ENCODE results near the gene C1QTNF12. TPM values are rescaled to one million over a fixed set of nuclear protein-coding genes. Genes with fewer than 3 reads are reported as not detected.

Gene C1QTNF12
- total RNA-seq, 1 donor from 2014 or later: 2.6 TPM

DNA sequence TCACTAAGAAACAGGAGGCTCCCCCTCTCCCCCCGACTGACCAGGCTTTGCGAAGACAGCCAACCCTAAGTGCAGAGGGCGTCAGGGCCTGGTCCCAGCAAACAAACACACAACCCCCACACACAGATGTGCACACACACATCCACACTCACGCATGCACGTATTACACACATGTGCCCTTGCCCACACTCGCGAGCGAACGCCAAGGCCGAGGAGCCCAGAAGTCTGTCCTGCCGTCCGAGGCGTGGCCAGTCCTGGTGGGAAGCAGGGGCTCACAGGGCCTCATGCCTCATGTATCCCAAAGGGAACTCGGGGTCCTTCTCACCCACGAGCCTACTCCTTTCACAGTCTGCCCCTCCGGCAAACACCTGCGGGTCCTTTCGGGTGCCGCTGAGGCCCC is 16.8 kb downstream of the C1QTNF12 start:
- H3K27me3 ChIP-seq: no peaks in the 10 kb centered on the region
- peaks cover 39% of the 10 kb centered on the region for H3K36me3 ChIP-seq
- peaks cover 23% of the 10 kb centered on the region for H3K4me1 ChIP-seq
- no peak overlapping the region for H3K27ac ChIP-seq
- TF ChIP-seq, protein P1, sequence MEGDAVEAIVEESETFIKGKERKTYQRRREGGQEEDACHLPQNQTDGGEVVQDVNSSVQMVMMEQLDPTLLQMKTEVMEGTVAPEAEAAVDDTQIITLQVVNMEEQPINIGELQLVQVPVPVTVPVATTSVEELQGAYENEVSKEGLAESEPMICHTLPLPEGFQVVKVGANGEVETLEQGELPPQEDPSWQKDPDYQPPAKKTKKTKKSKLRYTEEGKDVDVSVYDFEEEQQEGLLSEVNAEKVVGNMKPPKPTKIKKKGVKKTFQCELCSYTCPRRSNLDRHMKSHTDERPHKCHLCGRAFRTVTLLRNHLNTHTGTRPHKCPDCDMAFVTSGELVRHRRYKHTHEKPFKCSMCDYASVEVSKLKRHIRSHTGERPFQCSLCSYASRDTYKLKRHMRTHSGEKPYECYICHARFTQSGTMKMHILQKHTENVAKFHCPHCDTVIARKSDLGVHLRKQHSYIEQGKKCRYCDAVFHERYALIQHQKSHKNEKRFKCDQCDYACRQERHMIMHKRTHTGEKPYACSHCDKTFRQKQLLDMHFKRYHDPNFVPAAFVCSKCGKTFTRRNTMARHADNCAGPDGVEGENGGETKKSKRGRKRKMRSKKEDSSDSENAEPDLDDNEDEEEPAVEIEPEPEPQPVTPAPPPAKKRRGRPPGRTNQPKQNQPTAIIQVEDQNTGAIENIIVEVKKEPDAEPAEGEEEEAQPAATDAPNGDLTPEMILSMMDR (IDR thresholded peaks at IDR 0.05): no peak
- DNase-seq (no peak), ATAC-seq (no peak)
- intact Hi-C loops (cut with DNase I): no loop called here
- peak overlapping the region; percentile 10 for H3K4me3 ChIP-seq
- no peaks in the 10 kb centered on the region for H3K9me3 ChIP-seq

DNA sequence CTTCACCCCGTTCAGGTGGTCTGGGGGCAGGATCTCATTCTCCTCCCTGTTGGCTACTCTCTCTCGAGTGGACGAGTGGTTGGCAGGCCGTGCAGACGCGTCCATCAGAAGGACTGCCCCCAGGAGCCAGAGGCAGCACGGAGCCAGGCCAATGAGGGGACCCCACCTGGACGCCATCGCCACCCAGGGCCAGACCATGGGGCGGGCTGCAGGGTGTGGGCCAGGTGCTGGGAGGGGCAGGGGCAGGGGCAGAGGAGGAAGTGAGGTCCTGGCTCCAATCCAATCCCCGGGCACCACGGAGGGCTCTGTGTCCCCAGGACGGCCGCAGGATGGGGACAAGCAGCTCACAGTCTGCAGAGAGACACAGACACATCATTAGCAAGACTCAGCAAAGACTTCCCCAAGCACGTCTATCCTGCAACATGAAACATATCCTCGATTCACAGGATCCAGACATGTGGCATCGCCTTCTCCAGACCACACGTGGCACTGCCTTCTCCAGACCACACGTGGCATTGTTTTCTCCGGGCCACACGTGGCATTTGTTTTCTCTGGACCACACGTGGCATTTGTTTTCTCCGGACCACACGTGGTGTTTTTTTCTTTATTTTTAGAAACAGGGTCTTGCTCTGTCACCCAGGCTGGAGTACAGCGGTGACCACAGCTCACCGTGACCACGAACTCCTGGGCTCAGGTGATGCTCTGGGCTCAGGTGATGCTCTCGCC is 17.8 kb downstream of the C1QTNF12 start:
- TF ChIP-seq, protein P1 (IDR thresholded peaks at IDR 0.05): no peak
- Histone ChIP-seq H3K36me3 (peaks cover 46% of the 10 kb centered on the region), H3K27ac (no peak overlapping the region), H3K4me1 (peaks cover 23% of the 10 kb centered on the region), H3K27me3 (no peaks in the 10 kb centered on the region), H3K4me3 (no peak overlapping the region), H3K9me3 (no peaks in the 10 kb centered on the region)
- no peak for ATAC-seq
- intact Hi-C loops (cut with DNase I): no loop called here
- DNase-seq: no peak

DNA sequence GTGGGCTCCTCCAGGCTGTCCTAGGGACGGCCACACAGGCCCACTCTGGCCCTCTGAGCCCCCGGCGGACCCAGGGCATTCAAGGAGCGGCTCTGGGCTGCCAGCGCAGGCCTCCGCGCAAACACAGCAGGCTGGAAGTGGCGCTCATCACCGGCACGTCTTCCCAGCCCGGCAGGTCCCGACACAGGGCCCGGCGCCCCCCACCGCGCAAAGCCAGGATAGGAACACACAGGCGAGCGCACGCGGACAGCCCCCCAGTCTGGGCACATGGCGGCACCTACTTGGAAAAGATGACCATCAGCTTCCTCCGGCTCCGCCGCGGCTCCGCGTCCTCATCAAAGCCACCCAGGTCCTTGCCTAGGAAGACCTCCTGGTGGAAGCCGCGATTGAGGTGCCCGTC is 18.3 kb downstream of the C1QTNF12 start:
- DNase-seq (no peak), ATAC-seq (no peak)
- Histone ChIP-seq H3K27me3 (no peaks in the 10 kb centered on the region), H3K4me1 (peaks cover 21% of the 10 kb centered on the region), H3K27ac (no peak overlapping the region), H3K4me3 (no peak overlapping the region), H3K36me3 (peaks cover 51% of the 10 kb centered on the region), H3K9me3 (no peaks in the 10 kb centered on the region)
- TF ChIP-seq, protein P1 (IDR thresholded peaks at IDR 0.05): no peak
- intact Hi-C loops (cut with DNase I): no loop called here

DNA sequence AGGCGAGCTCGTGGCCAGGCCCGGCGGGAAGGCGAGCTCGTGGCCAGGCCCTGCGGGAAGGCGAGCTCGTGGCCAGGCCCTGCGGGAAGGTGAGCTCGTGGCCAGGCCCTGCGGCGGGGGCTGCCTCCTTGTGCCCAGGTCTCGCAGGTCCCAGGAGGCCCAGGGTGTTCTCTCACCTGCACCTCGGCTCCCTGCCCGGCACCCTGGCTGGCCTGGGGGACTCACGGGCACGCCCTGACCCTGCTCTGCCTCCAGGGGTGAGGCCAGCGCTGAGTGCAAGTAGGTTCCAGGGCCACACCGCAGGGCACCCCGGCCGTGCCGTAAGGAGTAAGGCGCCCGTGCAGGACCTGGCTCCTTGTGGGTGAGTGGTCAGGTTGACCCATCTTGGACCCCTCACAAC is 19.1 kb downstream of the C1QTNF12 start:
- DNase-seq (no peak), ATAC-seq (no peak)
- Histone ChIP-seq H3K4me1 (peaks cover 15% of the 10 kb centered on the region), H3K36me3 (peaks cover 58% of the 10 kb centered on the region), H3K9me3 (no peaks in the 10 kb centered on the region), H3K4me3 (no peak overlapping the region), H3K27ac (no peak overlapping the region), H3K27me3 (no peaks in the 10 kb centered on the region)
- intact Hi-C loops (cut with DNase I): no loop called here
- TF ChIP-seq, protein P1 (IDR thresholded peaks at IDR 0.05): no peak

- Histone ChIP-seq H3K9me3 (no peaks in the 10 kb centered on the region), H3K4me3 (no peak overlapping the region), H3K36me3 (peaks cover 64% of the 10 kb centered on the region), H3K27me3 (no peaks in the 10 kb centered on the region), H3K4me1 (peaks cover 15% of the 10 kb centered on the region), H3K27ac (no peak overlapping the region)
- ATAC-seq: no peak
- no peak for DNase-seq
- intact Hi-C loops (cut with DNase I): no loop called here
- TF ChIP-seq, protein P1 (IDR thresholded peaks at IDR 0.05): no peak
Observed at GRCh38 chr1:1226566-1227362, 19.8 kb downstream of the C1QTNF12 start.

Data from upper lobe of right lung (tissue), 1 donor.